Stimulated activated CD4-positive, alpha-beta T cell treated with anti-CD3 and anti-CD28 coated beads, Interleukin-2, amount 100 ng/mL, for 4 hours (primary cell): Measurements from ENCODE around the gene TSPY3.
"Not testable (repeated sequence)": the region's sequence is repeated elsewhere in the genome, so short reads cannot be mapped to it uniquely, and the experiment has no call there.

Source experiments
- DNase-seq: peaks from one replicate; pipeline ENCODE4 v3.0.0-alpha.2; 2020; ENCODE audit warnings: low read depth

The TSPY3 gene

GRCh38 chrY:9398121-9398520 lies at the start of gene TSPY3:
Gene TSPY3 (plus strand): TSS chrY:9398421. CDS start chrY:9398467, 46 bp downstream.
- DNase-seq: not testable (repeated sequence)

GRCh38 chrY:9357497-9357896 lies 40.7 kb upstream of the TSPY3 start, which contains the start of gene TSPY8:
Gene TSPY8 (plus strand): TSS chrY:9357797. CDS start chrY:9357843, 46 bp downstream.
- not testable (repeated sequence) for DNase-seq

GRCh38 chrY:9396527-9396926 lies 1.7 kb upstream of the TSPY3 start:
- DNase-seq: not testable (repeated sequence)
